ENCODE measurements around the gene MAP3K9.

MAP3K9 gene

DNA sequence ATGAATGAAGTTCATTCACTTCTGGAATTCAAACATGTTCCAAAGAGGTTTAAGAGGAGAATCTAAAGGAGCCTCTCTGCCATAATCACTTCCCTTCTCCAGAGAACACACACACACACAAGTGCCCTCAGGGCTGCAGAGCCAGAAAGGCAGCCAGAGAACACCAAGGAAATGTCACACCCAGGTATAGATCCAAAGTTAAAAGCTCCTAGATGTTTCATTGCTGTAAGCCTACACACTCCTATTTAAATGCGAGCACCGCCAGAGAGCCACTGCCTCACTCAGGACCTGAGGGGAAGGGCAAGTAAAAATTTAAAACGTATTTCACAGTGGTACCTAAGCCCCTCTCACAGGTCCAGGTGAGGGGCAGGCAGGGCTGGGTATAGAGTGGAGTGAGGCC is 85.2 kb downstream of the MAP3K9 start:
- TF ChIP-seq, protein P1, sequence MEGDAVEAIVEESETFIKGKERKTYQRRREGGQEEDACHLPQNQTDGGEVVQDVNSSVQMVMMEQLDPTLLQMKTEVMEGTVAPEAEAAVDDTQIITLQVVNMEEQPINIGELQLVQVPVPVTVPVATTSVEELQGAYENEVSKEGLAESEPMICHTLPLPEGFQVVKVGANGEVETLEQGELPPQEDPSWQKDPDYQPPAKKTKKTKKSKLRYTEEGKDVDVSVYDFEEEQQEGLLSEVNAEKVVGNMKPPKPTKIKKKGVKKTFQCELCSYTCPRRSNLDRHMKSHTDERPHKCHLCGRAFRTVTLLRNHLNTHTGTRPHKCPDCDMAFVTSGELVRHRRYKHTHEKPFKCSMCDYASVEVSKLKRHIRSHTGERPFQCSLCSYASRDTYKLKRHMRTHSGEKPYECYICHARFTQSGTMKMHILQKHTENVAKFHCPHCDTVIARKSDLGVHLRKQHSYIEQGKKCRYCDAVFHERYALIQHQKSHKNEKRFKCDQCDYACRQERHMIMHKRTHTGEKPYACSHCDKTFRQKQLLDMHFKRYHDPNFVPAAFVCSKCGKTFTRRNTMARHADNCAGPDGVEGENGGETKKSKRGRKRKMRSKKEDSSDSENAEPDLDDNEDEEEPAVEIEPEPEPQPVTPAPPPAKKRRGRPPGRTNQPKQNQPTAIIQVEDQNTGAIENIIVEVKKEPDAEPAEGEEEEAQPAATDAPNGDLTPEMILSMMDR (IDR thresholded peaks at IDR 0.05; ENCODE audit: control insufficient read depth, insufficient read depth, low read depth, low read length, missing control alignments), result no peak
- no peak overlapping the region for H3K4me3 ChIP-seq (ENCODE audit: control insufficient read depth, low read depth, low read length)
- DNase-seq (ENCODE audit: low read depth), result no peak

DNA sequence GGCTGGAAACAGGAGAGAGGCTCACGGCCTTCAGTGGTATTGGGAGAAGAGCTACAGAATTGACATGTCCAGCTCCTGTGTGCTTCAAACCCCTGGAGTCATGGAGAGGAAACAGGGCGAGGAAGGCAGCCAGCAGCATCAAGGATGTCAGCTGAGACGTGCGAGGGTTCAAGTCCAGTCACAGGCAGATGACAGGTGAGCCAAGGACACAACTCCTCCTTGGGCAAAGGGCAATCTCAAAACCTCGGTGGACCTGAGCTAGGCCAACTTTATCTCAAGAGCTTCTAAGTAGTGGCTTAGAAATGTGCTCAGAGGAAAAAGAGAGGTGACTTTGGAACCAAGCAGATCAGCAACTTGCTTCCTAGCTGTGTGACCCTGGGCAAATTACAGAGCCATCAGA is 86.0 kb downstream of the MAP3K9 start:
- DNase-seq (ENCODE audit: low read depth), result no peak
- TF ChIP-seq, protein P1 (IDR thresholded peaks at IDR 0.05; ENCODE audit: control insufficient read depth, insufficient read depth, low read depth, low read length, missing control alignments), result no peak
- no peak overlapping the region for H3K4me3 ChIP-seq (ENCODE audit: control insufficient read depth, low read depth, low read length)

DNA sequence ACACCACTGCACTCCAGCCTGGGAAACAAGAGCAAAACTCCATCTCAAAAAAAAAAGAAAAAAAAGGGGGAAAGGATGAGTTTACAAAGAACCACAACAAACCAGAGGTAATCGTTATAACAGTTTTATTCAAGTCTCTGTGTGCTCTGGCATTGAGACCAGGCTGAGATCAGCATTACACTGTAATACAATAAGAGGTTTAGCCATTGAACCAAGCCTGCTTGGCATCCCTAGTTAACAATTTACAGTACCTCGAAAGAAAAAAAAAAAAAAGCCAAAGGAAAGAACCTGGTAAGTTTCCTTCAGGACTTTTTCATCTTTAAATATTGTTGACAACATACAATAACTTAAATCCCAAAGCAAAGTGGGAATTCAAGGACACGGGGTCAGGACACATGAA is 86.9 kb downstream of the MAP3K9 start:
- TF ChIP-seq, protein P1 (IDR thresholded peaks at IDR 0.05; ENCODE audit: control insufficient read depth, insufficient read depth, low read depth, low read length, missing control alignments), result no peak

DNA sequence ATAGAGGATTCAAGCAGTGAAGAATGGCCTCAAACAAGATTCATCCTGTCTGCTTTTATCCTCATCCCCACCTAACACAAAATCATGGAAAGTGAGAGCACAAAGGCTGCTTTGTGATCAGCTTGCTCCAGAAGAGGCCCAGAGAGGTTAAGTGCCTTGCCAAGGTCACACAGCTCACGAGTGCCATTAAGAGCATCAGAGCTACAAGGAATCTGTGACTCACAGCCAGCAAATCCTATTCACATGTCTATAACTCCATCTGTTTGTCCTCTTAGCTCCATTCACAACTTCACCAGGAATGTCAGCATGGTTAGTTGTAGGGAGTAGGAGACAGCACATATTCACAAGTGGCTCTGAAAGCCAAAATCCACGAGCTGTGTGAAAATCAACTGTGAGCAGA is 87.8 kb downstream of the MAP3K9 start:
- no peak for DNase-seq (ENCODE audit: low read depth)
- H3K4me3 ChIP-seq (ENCODE audit: control insufficient read depth, low read depth, low read length), result no peak overlapping the region
- TF ChIP-seq, protein P1 (IDR thresholded peaks at IDR 0.05; ENCODE audit: control insufficient read depth, insufficient read depth, low read depth, low read length, missing control alignments), result no peak

More for the DNA sequence above, 86.9 kb downstream of the MAP3K9 start:
- H3K4me3 ChIP-seq (ENCODE audit: control insufficient read depth, low read depth, low read length), result no peak overlapping the region
- DNase-seq (ENCODE audit: low read depth), result no peak

DNA sequence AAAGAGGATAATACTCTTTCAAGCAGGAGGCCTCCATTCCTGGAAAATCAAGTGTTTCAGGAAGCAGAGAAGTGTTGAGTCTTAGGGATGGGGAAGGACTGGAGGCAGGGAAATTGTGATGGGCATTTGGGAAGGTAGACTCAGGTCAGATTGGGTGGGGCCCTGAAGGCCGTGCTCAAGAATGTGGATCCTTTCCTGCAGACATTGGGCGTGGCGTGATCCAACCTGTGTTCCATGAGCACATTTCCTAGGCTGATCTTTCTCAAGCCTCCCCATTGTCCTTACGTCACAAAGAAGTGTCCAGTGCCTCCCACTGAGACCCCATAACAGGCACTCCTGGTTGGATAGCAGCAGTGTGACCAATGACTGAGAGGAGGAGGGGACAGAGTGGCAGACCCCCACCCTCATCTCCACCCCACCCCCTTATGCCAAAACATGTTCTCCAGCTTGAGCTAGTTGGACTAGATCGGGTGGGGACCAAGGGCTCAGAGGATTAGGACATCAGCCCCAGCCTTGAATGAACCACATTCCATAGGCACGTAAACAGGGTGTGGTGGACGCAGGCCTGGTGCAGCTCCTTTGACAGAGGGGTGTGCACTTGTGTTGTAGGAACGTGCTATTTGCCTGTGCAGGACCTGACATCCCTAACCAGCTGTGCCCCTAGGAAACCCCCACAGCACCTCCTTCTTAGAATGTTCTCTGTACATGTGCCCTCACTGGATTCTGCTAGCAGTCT is 90.8 kb downstream of the MAP3K9 start:
- H3K4me3 ChIP-seq (ENCODE audit: control insufficient read depth, low read depth, low read length), result no peak overlapping the region
- TF ChIP-seq, protein P1 (IDR thresholded peaks at IDR 0.05; ENCODE audit: control insufficient read depth, insufficient read depth, low read depth, low read length, missing control alignments), result no peak
- DNase-seq (ENCODE audit: low read depth), result no peak

DNA sequence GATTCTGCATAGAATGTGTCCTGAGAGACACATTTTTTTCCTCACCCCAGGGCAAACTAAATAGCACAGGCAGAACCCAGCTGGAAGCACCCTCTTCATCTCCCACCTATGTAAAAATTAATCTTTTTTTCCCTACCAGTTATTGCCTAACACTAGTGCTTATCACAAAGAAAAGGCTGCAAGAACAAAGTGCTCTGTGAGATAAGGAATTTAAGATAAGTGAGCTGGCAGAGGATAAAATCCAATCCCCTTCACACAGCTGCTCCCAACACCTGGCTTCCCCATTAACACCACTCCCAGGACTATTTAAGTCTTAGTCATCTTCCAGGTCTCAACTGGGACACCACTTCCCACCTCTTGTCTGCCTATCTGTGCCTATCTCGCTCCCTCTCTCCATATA is 92.4 kb downstream of the MAP3K9 start:
- no peak for DNase-seq (ENCODE audit: low read depth)
- TF ChIP-seq, protein P1 (IDR thresholded peaks at IDR 0.05; ENCODE audit: control insufficient read depth, insufficient read depth, low read depth, low read length, missing control alignments), result no peak
- H3K4me3 ChIP-seq (ENCODE audit: control insufficient read depth, low read depth, low read length), result no peak overlapping the region
